Stimulated activated CD4-positive, alpha-beta T cell treated with anti-CD3 and anti-CD28 coated beads, TNF-alpha, amount 100 ng/mL, for 4 hours (primary cell): Measurements from ENCODE around the gene DUSP2.
A peak's percentile ranks its signal among the peaks of the same experiment; 100 is the strongest.

Experiments used
- DNase-seq, 3 experiments: peaks; one replicate each; pipeline ENCODE4 v3.0.0-alpha.2; 2020; ENCODE audit warnings: low read depth in 3 of 3

The DUSP2 gene, protein sequence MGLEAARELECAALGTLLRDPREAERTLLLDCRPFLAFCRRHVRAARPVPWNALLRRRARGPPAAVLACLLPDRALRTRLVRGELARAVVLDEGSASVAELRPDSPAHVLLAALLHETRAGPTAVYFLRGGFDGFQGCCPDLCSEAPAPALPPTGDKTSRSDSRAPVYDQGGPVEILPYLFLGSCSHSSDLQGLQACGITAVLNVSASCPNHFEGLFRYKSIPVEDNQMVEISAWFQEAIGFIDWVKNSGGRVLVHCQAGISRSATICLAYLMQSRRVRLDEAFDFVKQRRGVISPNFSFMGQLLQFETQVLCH

GRCh38 chr2:96145036-96145847 is at the start of gene DUSP2:
DUSP2 (minus strand) TSS chr2:96145440; CDS start chr2:96145354, 86 bp downstream.
- peak; percentile 87 to 90 (median 89) for DNase-seq

DNA sequence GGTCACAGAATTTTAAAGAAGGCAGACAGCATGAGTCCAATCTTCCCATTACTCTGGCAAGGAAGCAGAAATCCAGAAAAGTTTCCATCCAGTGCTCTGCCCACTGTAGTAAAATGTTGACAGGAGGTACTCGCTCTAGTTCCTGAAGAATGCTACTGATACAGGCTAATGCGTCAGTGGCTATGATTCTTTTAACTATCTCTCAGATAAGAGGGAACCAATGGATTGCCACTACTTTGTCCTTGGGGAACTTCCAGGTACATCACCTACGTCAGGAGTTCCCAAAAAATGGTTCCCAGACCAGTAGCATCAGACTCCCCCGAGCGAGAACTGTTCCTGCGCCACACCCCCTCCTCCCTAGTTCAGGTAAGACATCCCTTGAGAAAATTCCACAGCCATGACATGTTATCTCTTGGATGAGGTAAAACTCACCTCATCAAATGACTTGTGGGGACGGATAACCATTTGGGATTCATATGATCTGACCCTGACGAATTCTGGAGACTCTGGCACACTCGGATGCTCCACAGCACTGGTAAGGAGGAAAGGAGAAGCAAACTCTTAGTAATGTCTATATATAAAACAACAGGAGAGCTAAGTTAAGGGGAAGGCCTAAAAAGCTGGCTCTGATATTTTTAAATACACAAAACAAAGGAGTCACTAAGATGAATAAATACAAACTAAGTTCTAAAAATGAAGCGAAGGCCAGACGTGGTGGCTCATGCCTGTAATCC is 46.9 kb upstream of the DUSP2 start:
- no peak for DNase-seq

GRCh38 chr2:96188821-96189526 is 43.7 kb upstream of the DUSP2 start:
- no peak for DNase-seq

DNA sequence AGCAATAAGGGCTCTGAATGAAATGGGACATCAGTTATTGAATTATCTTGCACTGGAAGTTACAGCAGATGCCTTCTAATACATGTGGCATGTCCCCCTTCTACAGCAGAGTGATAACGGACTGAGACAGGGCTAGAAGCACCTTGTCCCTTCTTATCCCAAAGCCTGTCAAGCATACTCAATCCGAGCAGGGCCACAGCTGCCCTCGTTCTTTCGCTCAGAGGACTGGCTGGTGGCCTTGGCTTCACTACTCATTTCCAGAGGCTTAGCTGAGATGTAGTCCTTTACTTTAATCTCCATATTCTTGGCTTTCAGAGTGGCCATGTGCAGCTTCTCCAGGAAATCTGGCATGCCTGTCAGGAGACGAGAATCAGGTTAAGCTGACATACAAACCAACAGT is 41.3 kb upstream of the DUSP2 start:
- no peak for DNase-seq

DNA sequence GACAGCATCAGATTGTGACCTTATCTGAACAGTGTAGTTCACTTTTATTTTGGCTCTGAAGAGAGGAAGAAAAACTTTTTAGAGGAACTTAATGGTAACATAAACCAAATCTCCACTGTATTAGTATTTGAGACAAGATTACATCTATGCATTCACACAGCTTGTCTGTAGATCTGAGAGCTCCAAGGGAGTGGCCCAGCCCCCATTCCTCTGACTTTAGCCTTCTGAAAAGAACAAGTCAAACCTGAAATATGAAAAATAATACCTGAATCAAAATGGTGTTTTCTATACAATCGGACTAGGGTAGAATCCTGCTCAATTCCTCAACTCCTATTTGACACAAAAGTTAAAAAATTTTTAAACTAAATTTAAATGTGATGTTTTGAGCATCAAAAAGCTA is 40.3 kb upstream of the DUSP2 start:
- DNase-seq: no peak

- no peak for DNase-seq
Observed at GRCh38 chr2:96184989-96185388, 39.7 kb upstream of the DUSP2 start.

- no peak for DNase-seq
Observed at GRCh38 chr2:96184188-96184587, 38.9 kb upstream of the DUSP2 start.

GRCh38 chr2:96181529-96181928 is 36.3 kb upstream of the DUSP2 start:
- no peak for DNase-seq

GRCh38 chr2:96180521-96180920 is 35.3 kb upstream of the DUSP2 start:
- DNase-seq: no peak

DNA sequence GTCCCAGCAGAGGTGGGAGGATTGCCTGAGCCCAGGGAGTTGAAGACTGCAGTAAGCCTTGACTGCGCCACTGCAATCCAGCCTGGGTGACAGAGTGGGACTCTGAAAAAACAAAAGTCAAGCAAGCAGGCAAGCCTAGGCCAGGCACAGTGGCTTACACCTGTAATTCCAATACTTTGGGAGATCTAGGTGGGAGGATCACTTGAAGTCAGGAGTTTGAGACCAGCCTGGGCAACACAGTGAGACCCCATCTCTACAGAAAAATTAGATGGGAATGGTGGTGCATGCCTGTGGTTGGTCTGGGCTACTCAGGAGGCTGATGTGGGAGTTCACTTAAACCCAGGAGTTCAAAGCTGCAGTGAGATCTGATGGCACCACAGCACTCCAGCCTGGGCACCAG is 34.8 kb upstream of the DUSP2 start:
- DNase-seq: no peak

- DNase-seq: no peak
Observed at GRCh38 chr2:96176661-96177060, 31.4 kb upstream of the DUSP2 start.

DNA sequence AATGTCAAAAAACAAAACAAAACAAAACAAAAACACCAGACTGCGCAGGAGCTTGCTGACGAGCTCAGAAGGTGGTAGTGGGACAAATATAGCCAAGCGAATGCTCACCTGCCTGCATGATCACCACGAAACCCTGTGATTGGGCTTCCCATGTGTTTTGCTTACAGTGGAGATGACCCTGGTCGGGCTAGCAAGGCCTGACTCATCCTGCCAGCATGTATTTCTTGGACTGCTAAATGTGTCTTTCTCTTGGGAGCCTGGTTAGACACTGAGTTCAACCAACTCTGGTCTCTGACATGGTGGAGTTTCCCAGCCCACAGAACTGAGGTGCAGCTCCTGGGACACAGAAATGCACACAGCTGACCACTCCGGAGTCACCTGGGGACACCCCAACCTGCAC is 30.7 kb upstream of the DUSP2 start:
- no peak for DNase-seq

DNA sequence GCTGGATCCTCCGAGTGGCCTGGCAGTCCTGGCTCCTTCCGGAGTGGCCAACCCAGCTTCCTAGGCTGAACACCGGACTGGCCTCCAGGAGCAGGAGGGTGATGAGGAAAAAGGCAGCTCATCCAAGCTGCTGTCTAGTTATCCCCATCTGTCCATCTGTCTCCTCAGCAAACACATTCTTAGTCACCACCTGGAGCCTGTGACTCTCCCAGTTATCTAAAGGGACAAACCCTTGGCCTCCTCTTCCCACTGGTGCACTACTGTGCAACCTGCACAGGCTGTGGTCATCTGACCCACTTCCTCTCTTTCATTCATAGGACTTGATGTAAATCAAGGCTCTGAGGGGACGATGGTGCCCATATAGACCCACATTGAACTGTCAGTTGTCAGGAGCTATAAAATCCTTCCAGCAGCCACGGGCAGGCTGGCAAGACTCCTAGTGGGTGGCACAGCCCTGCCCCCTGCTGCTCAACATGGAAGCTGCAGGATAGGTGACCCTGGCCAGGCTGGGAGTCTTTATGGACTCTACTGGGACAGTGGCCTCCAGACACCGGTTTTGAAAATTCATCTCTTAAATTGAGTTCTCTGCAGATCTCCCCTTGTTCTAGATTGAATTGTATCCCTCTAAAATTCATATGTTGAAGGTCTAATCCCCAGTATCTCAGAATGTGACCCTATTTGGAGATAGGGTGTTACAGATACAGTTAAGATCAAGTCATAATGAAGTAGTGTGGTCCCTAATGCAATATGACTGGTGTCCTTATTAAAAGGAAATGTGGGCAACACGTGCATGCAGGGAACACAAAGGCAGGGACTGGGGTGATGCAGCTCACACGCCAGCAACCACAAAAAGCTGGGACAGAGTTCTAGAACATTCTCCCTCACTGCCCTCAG is 29.3 kb upstream of the DUSP2 start:
- DNase-seq: peak; percentile 71 to 76 (median 75)

DNA sequence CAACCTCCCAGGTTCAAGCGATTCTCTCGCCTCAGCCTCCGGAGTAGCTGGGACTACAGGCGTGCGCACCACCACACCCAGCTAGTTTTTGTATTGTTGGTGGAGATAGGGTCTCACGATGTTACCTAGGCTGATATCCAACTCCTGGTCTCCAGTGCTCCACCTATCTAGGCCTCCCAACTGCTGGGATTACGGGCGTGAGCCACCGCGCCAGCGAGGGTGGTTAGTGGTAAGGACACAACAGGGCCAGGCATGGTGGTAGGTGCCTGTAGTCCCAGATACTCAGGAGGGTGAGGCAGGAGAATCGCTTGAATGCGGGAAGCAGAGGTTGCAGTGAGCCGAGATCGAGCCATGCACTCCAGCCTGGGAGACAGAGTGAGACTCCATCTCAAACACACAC is 26.6 kb upstream of the DUSP2 start:
- no peak for DNase-seq

- no peak for DNase-seq
Observed at GRCh38 chr2:96170626-96171025, 25.4 kb upstream of the DUSP2 start.

DNA sequence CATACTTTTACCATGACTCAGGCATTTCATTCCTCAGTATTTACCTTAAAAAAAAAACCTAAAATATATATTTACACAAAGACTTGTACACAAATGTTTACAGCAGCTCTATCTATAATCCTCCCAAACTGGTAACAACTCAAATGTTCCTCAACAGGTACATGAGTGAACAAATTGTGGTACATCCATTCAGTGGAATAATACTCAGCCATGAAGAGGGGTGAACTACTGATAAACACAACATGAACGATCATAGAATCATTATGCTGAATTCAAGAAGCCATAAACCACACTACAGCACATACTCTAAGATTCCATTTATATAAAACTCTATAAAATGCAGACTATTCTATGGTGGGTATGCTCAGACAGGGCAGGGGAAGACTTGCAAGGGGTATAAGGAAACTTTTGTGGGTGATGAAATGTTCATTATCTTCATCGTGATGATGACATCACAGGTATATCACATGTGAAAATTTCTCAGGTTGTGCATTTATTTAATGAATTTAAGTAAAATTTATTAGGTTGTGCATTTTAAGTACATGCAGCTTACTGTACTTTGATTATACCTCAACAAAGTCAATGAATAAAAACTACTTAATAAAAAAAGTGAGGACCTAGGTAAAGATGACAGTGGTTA is 24.7 kb upstream of the DUSP2 start:
- DNase-seq: no peak

- no peak for DNase-seq
Observed at GRCh38 chr2:96167407-96168013, 22.3 kb upstream of the DUSP2 start.

GRCh38 chr2:96164459-96165184 is 19.4 kb upstream of the DUSP2 start:
- DNase-seq: peak in 1 of 3 experiments; percentile 32

- DNase-seq: peak in 2 of 3 experiments; percentile 77 to 80
Observed at GRCh38 chr2:96163768-96164429, 18.7 kb upstream of the DUSP2 start.
